HK-2 (cell line): ENCODE results near the gene GPR17.

Experiments used
- DNase-seq: peaks from one replicate; pipeline ENCODE4 v3.0.0-alpha.2; 2018; ENCODE audit not compliant: unreplicated experiment

Gene GPR17

GRCh38 chr2:127670055-127670956 lies 24.4 kb downstream of the GPR17 start:
- no peak for DNase-seq

GRCh38 chr2:127670957-127671290 lies 25.0 kb downstream of the GPR17 start:
- DNase-seq: no peak

- no peak for DNase-seq
Observed at GRCh38 chr2:127671557-127672302, 25.8 kb downstream of the GPR17 start.

- DNase-seq: no peak
Observed at GRCh38 chr2:127672341-127673224, 26.6 kb downstream of the GPR17 start.

- DNase-seq: no peak
Observed at GRCh38 chr2:127673291-127674069, 27.5 kb downstream of the GPR17 start.

GRCh38 chr2:127674241-127675209 lies 28.6 kb downstream of the GPR17 start:
- peak; percentile 41 for DNase-seq

- DNase-seq: peak; percentile 54
Observed at GRCh38 chr2:127675331-127676261, 29.6 kb downstream of the GPR17 start, which contains the start of gene LIMS2. Gene LIMS2 (minus strand): TSS chr2:127675530. CDS start chr2:127675024, 506 bp downstream.

- no peak for DNase-seq
Observed at GRCh38 chr2:127676906-127677305, 31.0 kb downstream of the GPR17 start.

GRCh38 chr2:127678531-127678930 lies 32.6 kb downstream of the GPR17 start:
- DNase-seq: no peak

GRCh38 chr2:127678991-127679390 lies 33.0 kb downstream of the GPR17 start:
- no peak for DNase-seq

- no peak for DNase-seq
Observed at GRCh38 chr2:127679680-127680361, 33.9 kb downstream of the GPR17 start.

GRCh38 chr2:127680706-127681287 lies 34.8 kb downstream of the GPR17 start:
- DNase-seq: no peak

GRCh38 chr2:127681288-127681804 lies 35.4 kb downstream of the GPR17 start:
- DNase-seq: no peak

- no peak for DNase-seq
Observed at GRCh38 chr2:127681976-127682857, 36.3 kb downstream of the GPR17 start.

- no peak for DNase-seq
Observed at GRCh38 chr2:127683056-127683455, 37.1 kb downstream of the GPR17 start.

GRCh38 chr2:127683757-127684156 lies 37.8 kb downstream of the GPR17 start:
- no peak for DNase-seq
